ENCODE measurements around the gene ANKRD18A. TPM values are rescaled to one million over a fixed set of nuclear protein-coding genes. Genes with fewer than 3 reads are reported as not detected.
"Not testable (repeated sequence)": the region's sequence is repeated elsewhere in the genome, so short reads cannot be mapped to it uniquely, and the experiment has no call there.

ANKRD18A gene
- total RNA-seq, 6 donors from 2014 or later: 0.67 to 14.4 (median 1.8) TPM

DNA sequence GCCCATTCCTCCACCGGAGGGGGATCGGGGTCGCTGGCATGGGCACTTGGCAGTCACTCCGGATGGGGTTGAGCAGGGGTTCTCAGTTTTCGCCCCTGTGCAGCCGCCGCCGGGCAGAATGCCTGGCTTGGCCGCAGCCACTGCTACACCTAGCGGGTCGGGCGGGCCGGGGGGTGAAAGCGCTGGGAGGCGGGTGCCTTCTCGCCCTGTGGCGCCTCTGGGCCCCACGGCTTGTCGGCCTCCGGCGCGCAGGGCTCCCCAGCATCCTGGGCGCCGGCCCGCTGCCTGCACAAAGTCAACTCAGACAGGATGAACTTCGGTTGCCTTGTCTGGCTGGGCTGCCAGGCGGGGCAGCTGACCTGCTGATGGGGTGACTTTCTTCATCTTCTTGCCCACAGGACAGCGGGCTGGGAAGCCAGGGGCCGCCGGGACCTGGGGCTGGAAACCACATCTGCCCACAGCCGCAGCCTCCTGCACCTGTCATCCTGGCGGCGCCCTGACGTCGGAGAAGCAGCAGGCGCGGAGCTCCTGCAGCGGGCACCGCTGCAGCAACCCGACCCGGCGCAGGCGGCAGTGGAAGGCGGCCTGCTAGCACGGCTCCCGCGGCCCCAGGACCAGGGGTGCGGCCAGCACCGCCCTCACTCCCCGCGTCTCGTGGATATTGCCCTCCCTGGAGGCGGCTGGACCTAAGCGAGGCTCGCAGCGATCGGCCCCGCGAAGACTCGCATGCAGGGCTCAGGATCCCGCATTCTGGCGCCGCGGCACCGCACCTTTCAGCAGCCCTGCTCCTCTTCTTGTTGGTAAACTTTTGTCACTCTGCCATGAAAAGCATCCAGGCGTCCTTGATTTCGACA lies 1.3 kb upstream of the ANKRD18A start:
- DNase-seq (peak; percentile 42 to 87), ATAC-seq (ENCODE audit: low FRiP score in 2 of 2) (peak; percentile 27 to 49)
- peak overlapping the region in 3 of 4 donors; percentile 46 to 56 (median 48) for H3K4me3 ChIP-seq
- no peaks in the 10 kb centered on the region for H3K9me3 ChIP-seq
- H3K27ac ChIP-seq: peak overlapping the region in 2 of 4 donors; percentile 44 to 82
- peaks cover 14 to 33% (median 23%) of the 10 kb centered on the region in 4 donors for H3K4me1 ChIP-seq
- 3% methylated on average over 39 of the region's 67 CpGs; no CpG with 5 or more reads in 1 of the 2 donors for WGBS, 2 donors
- no peaks in the 10 kb centered on the region for H3K36me3 ChIP-seq
- peaks cover 0 to 26% (median 4%) of the 10 kb centered on the region in 4 donors for H3K27me3 ChIP-seq
- TF ChIP-seq POLR2A (IDR thresholded peaks at IDR 0.05): no peak
- TF ChIP-seq, protein P1, sequence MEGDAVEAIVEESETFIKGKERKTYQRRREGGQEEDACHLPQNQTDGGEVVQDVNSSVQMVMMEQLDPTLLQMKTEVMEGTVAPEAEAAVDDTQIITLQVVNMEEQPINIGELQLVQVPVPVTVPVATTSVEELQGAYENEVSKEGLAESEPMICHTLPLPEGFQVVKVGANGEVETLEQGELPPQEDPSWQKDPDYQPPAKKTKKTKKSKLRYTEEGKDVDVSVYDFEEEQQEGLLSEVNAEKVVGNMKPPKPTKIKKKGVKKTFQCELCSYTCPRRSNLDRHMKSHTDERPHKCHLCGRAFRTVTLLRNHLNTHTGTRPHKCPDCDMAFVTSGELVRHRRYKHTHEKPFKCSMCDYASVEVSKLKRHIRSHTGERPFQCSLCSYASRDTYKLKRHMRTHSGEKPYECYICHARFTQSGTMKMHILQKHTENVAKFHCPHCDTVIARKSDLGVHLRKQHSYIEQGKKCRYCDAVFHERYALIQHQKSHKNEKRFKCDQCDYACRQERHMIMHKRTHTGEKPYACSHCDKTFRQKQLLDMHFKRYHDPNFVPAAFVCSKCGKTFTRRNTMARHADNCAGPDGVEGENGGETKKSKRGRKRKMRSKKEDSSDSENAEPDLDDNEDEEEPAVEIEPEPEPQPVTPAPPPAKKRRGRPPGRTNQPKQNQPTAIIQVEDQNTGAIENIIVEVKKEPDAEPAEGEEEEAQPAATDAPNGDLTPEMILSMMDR (IDR thresholded peaks at IDR 0.05): no peak
- TF ChIP-seq POLR2AphosphoS5 (IDR thresholded peaks at IDR 0.05): no peak
- TF ChIP-seq EP300 (IDR thresholded peaks at IDR 0.05): no peak

DNA sequence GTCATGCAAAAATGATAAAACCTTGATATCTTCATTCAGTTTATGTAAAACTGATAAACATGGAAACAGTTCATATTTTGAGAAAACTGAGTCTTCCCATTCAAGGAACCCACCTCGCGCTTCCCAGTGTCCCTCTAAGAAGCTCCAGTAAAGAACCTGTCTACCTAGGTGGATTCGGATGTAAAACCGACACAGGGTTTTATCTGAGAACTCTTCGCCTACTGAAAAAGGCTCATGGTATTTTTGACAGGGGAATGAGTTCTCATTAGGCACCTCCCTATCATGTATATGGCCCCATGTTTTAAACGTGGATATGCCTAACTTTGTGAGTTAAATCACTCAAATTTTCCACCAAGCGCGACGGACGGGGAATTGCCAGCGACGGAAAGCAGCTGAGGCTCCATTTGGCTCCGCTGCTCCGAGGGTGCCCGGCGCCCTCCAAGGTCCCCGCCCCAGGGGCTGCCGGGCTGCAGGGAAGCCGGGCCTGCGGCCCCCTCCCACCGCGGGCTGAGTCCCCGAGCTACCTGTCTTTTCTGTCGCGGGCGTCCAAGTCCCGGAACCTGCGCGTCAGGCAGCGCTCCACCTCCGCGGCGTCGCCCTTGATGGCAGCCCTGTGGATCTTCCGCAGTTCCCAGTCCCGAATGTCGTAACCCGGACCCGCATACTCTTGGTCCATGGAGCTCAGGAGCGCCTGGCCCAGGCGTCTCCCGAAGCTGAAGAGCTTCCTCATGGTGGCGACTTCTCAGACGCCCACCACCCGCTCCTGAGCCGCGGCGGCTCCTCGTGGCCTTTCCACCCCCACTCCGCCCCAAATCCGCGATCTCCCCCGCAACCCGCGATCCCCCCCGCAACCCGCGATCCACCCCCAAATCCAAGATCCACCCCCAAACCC lies 594 bp downstream of the ANKRD18A start:
- 3 to 5% methylated on average over 38 to 39 of the region's 58 CpGs for WGBS, 2 donors
- DNase-seq (peak; percentile 30 to 84), ATAC-seq (ENCODE audit: low FRiP score in 2 of 2) (peak in 1 of 2 donors; percentile 18)
- Histone ChIP-seq H3K36me3 (no peaks in the 10 kb centered on the region), H3K27me3 (peaks cover 0 to 26% (median 4%) of the 10 kb centered on the region in 4 donors), H3K27ac (peak overlapping the region in 2 of 4 donors; percentile 44 to 82), H3K9me3 (no peaks in the 10 kb centered on the region), H3K4me3 (peak overlapping the region; percentile 7 to 56 (median 47)), H3K4me1 (peaks cover 14 to 33% (median 23%) of the 10 kb centered on the region in 4 donors)
- no peak for TF ChIP-seq POLR2A (IDR thresholded peaks at IDR 0.05)
- no peak for TF ChIP-seq POLR2AphosphoS5 (IDR thresholded peaks at IDR 0.05)
- TF ChIP-seq, protein P1 (IDR thresholded peaks at IDR 0.05): no peak
- TF ChIP-seq EP300 (IDR thresholded peaks at IDR 0.05): no peak

DNA sequence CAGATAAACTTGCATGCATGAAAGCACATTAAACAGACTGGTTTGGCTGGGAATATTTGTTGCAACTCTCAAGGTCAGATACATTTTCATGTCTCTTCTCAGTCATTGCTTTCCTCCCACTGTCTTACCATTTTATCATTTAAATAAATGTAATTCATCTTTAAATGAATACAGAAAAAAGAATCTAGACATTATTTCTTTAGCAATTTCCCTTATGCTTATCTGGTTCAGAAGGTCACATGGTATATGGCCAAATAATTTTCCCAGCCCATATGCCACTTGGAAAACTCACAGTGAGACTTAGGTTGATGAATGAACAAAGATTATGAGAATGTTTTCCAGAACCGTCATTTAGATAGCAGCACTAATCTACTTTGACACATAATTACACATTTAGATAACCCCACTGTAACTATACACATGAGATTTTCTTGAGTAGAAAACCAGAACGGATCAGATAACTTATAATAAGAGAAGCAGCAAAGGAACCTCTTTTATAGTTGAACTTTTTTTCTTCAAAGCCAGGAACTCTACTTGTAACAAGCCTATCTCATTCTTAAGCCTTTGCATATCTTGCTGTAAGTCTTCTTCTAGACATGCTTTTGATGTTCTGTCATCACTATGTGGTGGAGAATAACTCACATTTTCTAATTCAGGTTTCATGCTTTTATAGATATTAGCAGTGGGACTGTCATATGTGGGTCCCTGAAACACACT lies 22.2 kb downstream of the ANKRD18A start:
- H3K9me3 ChIP-seq; H3K27ac ChIP-seq; H3K4me3 ChIP-seq; DNase-seq; H3K36me3 ChIP-seq; H3K27me3 ChIP-seq; H3K4me1 ChIP-seq; ATAC-seq (ENCODE audit: low FRiP score in 2 of 2): not testable (repeated sequence)
- 44 to 59% methylated on average over 2 of the region's 2 CpGs for WGBS, 2 donors

DNA sequence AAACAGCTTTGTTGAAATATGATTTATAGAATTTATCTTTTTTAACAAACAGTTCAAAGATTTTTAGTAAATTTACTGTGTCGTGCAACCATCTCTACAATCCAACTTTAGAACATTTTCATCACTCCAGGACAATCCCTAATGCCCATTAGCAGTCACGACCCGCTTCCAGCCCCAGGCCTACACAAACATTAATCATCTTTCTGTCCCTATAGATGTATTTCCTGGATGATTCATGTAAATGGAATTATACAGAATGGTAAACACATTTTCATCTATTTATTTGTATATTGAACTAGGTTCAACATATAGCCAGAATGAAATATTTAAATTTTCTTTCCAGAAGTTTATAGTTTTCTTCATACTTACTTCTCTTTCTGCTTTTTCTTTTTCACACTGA lies 25.3 kb downstream of the ANKRD18A start:
- not testable (repeated sequence) for DNase-seq; H3K27me3 ChIP-seq; ATAC-seq (ENCODE audit: low FRiP score in 2 of 2); H3K27ac ChIP-seq; H3K4me1 ChIP-seq; H3K36me3 ChIP-seq; H3K9me3 ChIP-seq; H3K4me3 ChIP-seq
- WGBS, 2 donors: 79 to 80% methylated on average over 3 of the region's 3 CpGs

DNA sequence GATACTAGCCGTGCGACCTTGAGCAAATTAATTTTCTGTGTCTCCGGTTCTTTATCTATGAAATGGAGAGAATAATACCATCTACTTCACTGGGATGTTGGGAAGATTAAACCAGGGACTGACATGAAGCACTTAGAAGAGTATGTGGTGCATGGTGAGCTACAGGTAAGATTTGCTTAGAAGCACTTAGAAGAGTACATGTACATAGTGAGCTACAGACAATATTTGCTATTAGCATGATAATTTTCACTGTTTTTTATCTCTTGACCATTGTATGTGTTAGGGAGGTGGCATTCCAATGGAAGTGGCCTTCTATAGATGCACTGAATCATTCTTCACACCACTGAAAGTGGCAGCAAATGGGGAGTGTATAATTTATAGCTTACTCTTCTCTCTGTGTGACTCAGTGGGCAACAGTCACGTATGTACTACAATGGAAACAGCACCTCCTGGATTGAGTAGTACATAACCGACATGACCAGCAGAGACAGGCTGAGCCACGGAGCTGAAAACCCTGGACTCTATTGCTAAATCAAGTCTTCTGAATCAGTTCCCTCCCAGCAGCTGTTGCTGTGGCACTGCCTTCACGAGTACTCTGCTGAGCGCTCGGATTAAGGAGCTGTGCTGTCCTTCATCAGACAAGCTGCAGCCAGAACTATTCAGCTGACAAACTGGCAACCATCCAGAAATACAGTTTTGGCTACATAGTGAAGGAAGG lies 28.9 kb downstream of the ANKRD18A start:
- H3K4me3 ChIP-seq; H3K27ac ChIP-seq; H3K4me1 ChIP-seq; ATAC-seq (ENCODE audit: low FRiP score in 2 of 2); DNase-seq; H3K36me3 ChIP-seq; H3K9me3 ChIP-seq; H3K27me3 ChIP-seq: not testable (repeated sequence)
- 72 to 88% methylated on average over 5 to 8 of the region's 9 CpGs for WGBS, 2 donors

DNA sequence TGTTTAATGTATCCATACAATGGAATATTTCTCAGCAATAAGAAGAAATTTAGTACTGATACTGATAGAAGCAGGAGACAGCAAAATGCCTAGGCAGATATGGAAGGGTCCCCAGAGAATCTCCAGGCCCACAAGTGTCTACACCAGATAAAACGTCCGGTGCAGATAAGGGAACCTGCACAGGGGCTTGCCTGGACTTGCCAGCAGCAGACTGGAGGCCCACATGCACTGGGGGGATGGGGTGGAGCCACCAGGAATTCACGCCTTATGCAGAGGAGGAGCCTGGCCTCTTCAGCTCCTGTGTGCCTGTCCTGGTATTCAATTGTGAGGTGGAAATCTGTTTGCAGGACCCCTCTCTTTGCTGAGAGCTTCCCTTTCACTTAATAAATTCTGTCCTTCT lies 36.6 kb downstream of the ANKRD18A start:
- ATAC-seq (ENCODE audit: low FRiP score in 2 of 2); H3K9me3 ChIP-seq; H3K27me3 ChIP-seq; H3K27ac ChIP-seq; H3K4me3 ChIP-seq; H3K4me1 ChIP-seq; DNase-seq; H3K36me3 ChIP-seq: not testable (repeated sequence)
- WGBS, 2 donors: 73 to 89% methylated on average over 3 of the region's 3 CpGs

DNA sequence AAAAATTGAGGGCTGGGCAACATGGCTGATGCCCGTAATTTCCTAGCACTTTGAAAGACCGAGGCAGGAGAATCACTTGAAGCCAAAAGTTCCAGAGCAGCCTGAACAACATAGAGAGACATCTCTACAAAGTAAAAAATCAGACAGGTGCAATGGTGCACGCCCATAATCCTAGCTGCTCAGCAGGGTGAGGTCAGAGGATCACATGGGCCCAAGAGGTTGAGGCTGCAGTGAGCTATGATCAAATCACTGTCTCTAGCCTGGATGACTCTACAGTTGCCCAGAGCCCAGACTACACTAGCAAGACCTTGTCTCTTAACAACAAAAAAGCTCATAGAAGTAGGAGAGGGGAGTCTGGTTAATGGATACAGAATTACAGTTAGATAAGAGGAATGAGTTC lies 40.3 kb downstream of the ANKRD18A start:
- ATAC-seq (ENCODE audit: low FRiP score in 2 of 2): not testable (repeated sequence)

DNA sequence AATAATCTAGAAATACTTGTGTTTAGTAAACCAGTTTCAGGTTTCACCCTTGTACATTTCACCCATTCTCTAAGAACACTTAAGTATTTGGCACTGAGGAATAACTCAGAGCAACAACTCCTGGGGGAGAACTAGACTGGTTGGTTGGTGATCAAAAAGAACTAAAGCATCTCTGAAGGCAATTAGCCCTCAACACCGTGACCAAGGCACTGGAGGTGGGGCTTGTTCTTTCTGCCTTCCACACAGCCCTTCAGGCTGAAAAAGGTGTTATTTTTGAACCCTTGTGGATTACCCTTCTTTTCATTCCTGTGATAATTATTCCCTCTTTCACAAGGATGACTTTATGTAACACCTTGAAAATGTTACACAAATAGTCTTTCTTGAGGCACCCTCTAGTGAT lies 44.2 kb downstream of the ANKRD18A start:
- H3K36me3 ChIP-seq; H3K4me3 ChIP-seq; H3K27ac ChIP-seq; ATAC-seq (ENCODE audit: low FRiP score in 2 of 2); DNase-seq; H3K9me3 ChIP-seq; H3K4me1 ChIP-seq; H3K27me3 ChIP-seq: not testable (repeated sequence)
- WGBS, 2 donors: 33 to 50% methylated on average over 1 of the region's 1 CpG

More for the DNA sequence above, 40.3 kb downstream of the ANKRD18A start:
- WGBS, 2 donors: 83 to 89% methylated on average over 3 of the region's 3 CpGs
- H3K9me3 ChIP-seq, H3K27ac ChIP-seq, H3K36me3 ChIP-seq, H3K27me3 ChIP-seq, H3K4me3 ChIP-seq, H3K4me1 ChIP-seq, DNase-seq: not testable (repeated sequence)

DNA sequence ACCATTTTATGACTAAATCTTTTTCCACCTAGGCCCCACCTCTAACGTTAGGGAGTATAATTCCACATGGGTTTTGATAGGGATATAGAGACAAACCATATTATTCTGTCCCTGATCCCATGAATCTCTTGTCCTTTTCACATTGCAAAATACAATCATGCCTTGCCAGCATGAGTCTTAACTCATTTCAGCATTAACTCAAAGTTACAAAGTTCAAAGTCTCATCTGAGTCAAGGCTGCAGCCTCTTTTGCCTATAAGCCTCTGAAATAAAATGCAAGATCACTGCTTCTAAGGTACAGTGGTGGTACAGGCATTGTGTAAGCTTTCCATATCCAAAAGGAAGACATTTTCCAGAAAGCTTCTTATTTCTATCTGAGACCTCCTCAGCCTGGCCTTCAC lies 54.3 kb downstream of the ANKRD18A start:
- not testable (repeated sequence) for H3K9me3 ChIP-seq; H3K4me1 ChIP-seq; H3K27me3 ChIP-seq; DNase-seq; ATAC-seq (ENCODE audit: low FRiP score in 2 of 2); H3K4me3 ChIP-seq; H3K27ac ChIP-seq; H3K36me3 ChIP-seq
- 92 to 95% methylated on average over 1 of the region's 1 CpG for WGBS, 2 donors
